Measurements from ENCODE around the gene LPAR5. TPM values are rescaled to one million over a fixed set of nuclear protein-coding genes. Genes with fewer than 3 reads are reported as not detected.

LPAR5 gene
- polyA plus RNA-seq, 1 experiment = 0.05 TPM

DNA sequence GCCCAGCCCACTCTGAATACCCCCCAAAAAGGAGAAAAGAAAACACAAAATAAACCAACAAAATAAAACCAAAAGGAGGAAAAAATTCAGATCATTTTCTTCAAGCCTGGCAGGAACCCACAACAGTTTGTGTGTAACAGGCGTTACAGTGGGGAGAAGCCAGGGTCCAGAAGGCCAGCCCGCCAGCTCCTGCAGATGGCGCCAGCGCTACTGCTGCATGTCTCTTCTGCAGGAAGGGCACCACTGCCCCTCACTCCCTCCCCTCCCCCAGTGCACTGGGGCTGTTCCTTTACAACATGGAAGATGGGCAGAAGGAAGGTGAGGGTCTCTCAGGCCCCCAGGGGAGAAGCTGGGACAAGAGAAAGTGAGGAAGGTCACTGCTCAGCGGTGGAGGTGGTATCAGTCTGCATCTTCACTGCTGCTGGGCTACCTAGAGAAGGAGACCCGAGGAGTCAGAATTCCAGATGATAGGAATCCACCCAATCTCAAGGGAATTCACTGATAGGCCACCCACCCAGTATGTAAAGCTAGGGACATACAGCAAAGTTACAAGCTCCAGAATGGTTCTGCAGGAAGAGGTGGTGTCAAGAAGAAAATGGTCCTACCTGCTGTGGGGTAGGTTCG is 65.4 kb downstream of the LPAR5 start:
- no peak for DNase-seq (ENCODE audit: low read depth)
- Histone ChIP-seq H3K36me3 (ENCODE audit: control insufficient read depth, insufficient read depth, low read length) (peaks cover 24% of the 10 kb centered on the region), H3K27me3 (ENCODE audit: control insufficient read depth, insufficient read depth, low read length) (no peaks in the 10 kb centered on the region), H3K4me3 (ENCODE audit: low read depth, low read length) (no peak overlapping the region)
- TF ChIP-seq, protein P1, sequence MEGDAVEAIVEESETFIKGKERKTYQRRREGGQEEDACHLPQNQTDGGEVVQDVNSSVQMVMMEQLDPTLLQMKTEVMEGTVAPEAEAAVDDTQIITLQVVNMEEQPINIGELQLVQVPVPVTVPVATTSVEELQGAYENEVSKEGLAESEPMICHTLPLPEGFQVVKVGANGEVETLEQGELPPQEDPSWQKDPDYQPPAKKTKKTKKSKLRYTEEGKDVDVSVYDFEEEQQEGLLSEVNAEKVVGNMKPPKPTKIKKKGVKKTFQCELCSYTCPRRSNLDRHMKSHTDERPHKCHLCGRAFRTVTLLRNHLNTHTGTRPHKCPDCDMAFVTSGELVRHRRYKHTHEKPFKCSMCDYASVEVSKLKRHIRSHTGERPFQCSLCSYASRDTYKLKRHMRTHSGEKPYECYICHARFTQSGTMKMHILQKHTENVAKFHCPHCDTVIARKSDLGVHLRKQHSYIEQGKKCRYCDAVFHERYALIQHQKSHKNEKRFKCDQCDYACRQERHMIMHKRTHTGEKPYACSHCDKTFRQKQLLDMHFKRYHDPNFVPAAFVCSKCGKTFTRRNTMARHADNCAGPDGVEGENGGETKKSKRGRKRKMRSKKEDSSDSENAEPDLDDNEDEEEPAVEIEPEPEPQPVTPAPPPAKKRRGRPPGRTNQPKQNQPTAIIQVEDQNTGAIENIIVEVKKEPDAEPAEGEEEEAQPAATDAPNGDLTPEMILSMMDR (IDR thresholded peaks at IDR 0.05; ENCODE audit: insufficient read depth, low read depth, low read length) = peak; percentile 62
- POLR2A ChIA-PET = no interaction called here
- CTCF ChIA-PET = interaction anchor here (0.6 to 3.4 kb wide), 11 partner anchors 9 to 128 kb away, joined by 3 to 15 read pairs (median 4); partner anchors contain the start of gene VAMP1

DNA sequence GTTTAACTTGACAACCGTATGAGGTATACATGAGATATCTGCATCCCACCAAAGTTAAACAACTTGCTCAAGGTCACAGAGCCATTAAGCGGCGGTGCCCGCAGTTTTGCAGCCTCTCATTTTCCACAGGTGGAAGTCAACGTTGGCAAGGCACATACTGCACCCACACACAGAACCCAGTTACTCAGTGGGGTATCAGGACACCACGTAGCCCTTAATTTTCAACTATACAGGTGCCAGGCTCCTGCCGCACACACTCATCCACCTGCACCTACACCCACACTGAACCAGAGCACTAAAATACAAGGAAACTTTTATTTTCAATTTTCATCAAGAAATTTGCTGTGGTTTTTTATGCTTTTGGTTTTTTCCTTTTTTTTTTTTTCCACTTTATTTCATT is 66.0 kb downstream of the LPAR5 start:
- H3K36me3 ChIP-seq (ENCODE audit: control insufficient read depth, insufficient read depth, low read length) = peaks cover 24% of the 10 kb centered on the region
- H3K27me3 ChIP-seq (ENCODE audit: control insufficient read depth, insufficient read depth, low read length) = no peaks in the 10 kb centered on the region
- DNase-seq (ENCODE audit: low read depth) = no peak
- TF ChIP-seq, protein P1 (IDR thresholded peaks at IDR 0.05; ENCODE audit: insufficient read depth, low read depth, low read length) = no peak
- H3K4me3 ChIP-seq (ENCODE audit: low read depth, low read length) = no peak overlapping the region
- POLR2A ChIA-PET = no interaction called here
- CTCF ChIA-PET = interaction anchor here (1.0 to 3.4 kb wide), 6 partner anchors 10 to 129 kb away, joined by 3 to 15 read pairs (median 6); no protein-coding TSS in a partner anchor

DNA sequence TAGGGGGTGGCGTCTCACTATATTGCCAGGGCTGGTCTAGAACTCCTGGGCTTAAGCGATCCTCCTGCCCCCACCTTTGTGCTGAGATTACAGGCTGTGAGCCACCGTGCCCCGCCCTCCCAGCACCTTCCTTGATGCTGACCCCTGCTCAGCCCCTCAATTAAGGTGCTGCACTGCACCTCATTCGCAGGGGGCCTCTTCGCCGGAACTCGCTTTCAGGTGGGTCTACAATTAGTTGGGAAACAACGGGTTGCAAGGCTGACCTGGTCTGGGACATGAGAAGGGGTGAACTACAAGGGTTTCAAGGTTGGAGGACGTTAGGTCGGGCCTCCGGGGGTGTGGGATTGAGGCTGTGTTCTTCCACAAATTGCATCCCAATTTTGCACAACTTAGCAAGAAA is 66.4 kb downstream of the LPAR5 start:
- TF ChIP-seq, protein P1 (IDR thresholded peaks at IDR 0.05; ENCODE audit: insufficient read depth, low read depth, low read length) = no peak
- CTCF ChIA-PET = no interaction called here
- POLR2A ChIA-PET = no interaction called here
- Histone ChIP-seq H3K36me3 (ENCODE audit: control insufficient read depth, insufficient read depth, low read length) (peaks cover 22% of the 10 kb centered on the region), H3K4me3 (ENCODE audit: low read depth, low read length) (no peak overlapping the region), H3K27me3 (ENCODE audit: control insufficient read depth, insufficient read depth, low read length) (no peaks in the 10 kb centered on the region)
- DNase-seq (ENCODE audit: low read depth) = no peak

Small RNAs within 50 kb of the gene (small RNA-seq; reads per million reads assigned to genes)
- gene SCARNA11 (ENCODE audit: insufficient read length, low read depth, low replicate concordance) = 9.9 reads per million, percentile 76 among the genes with 10 or more reads in this experiment

Other genes with a start within 250 kb of the LPAR5 start
- gene CD27, start 191.0 kb downstream of the LPAR5 start, polyA plus RNA-seq (2011; rRNA removed) = 0.15 TPM in 1 of 2 replicates, not detected in the other
- 13.6 and 25.8 TPM in 2 replicates for gene TAPBPL, start 183.9 kb downstream of the LPAR5 start, polyA plus RNA-seq (2011; rRNA removed)
- gene VAMP1, start 165.3 kb downstream of the LPAR5 start, polyA plus RNA-seq (2011; rRNA removed) = 12.5 and 23.3 TPM in 2 replicates
- 53.4 and 117 TPM in 2 replicates for gene MRPL51, start 142.7 kb downstream of the LPAR5 start, polyA plus RNA-seq (2011; rRNA removed)
- gene NCAPD2, start 141.9 kb downstream of the LPAR5 start, polyA plus RNA-seq (2011; rRNA removed) = 55.8 and 65.6 TPM in 2 replicates
- 12,114 and 18,709 TPM in 2 replicates for gene GAPDH, start 101.4 kb downstream of the LPAR5 start, polyA plus RNA-seq (2011; rRNA removed)
- gene IFFO1, start 79.9 kb downstream of the LPAR5 start, polyA plus RNA-seq (2011; rRNA removed) = 19.6 and 31.9 TPM in 2 replicates
- gene NOP2, start 67.7 kb downstream of the LPAR5 start, polyA plus RNA-seq (2011; rRNA removed) = 28.4 and 32.6 TPM in 2 replicates
- 69.8 and 87.6 TPM in 2 replicates for gene CHD4, start 28.6 kb downstream of the LPAR5 start, polyA plus RNA-seq (2011; rRNA removed)
- gene ACRBP, start 11.5 kb upstream of the LPAR5 start, polyA plus RNA-seq (2011; rRNA removed) = 0.17 and 0.40 TPM in 2 replicates
- 43.0 and 61.0 TPM in 2 replicates for gene ING4, start 27.2 kb upstream of the LPAR5 start, polyA plus RNA-seq (2011; rRNA removed)
- 38.8 and 57.0 TPM in 2 replicates for gene ZNF384, start 53.4 kb upstream of the LPAR5 start, polyA plus RNA-seq (2011; rRNA removed)
- 0.44 and 0.59 TPM in 2 replicates for gene PIANP, start 64.9 kb upstream of the LPAR5 start, polyA plus RNA-seq (2011; rRNA removed)
- gene COPS7A, start 88.1 kb upstream of the LPAR5 start, polyA plus RNA-seq (2011; rRNA removed) = 128 and 200 TPM in 2 replicates
- gene MLF2, start 117.2 kb upstream of the LPAR5 start, polyA plus RNA-seq (2011; rRNA removed) = 287 and 345 TPM in 2 replicates
- gene PTMS, start 130.4 kb upstream of the LPAR5 start, polyA plus RNA-seq (2011; rRNA removed) = 234 and 241 TPM in 2 replicates
- 0.28 and 0.50 TPM in 2 replicates for gene LAG3, start 136.6 kb upstream of the LPAR5 start, polyA plus RNA-seq (2011; rRNA removed)
- gene CD4, start 153.6 kb upstream of the LPAR5 start, polyA plus RNA-seq (2011; rRNA removed) = 0.33 and 0.42 TPM in 2 replicates
- 3.3 and 6.6 TPM in 2 replicates for gene GPR162, start 185.9 kb upstream of the LPAR5 start, polyA plus RNA-seq (2011; rRNA removed)
- 40.9 and 71.6 TPM in 2 replicates for gene P3H3, start 192.4 kb upstream of the LPAR5 start, polyA plus RNA-seq (2011; rRNA removed)
- gene GNB3, start 205.0 kb upstream of the LPAR5 start, polyA plus RNA-seq (2011; rRNA removed) = 3.3 and 5.3 TPM in 2 replicates
- gene CDCA3, start 215.3 kb upstream of the LPAR5 start, polyA plus RNA-seq (2011; rRNA removed) = 39.2 and 57.1 TPM in 2 replicates
- gene USP5, start 216.2 kb upstream of the LPAR5 start, polyA plus RNA-seq (2011; rRNA removed) = 52.9 and 90.0 TPM in 2 replicates
- 2,446 and 2,656 TPM in 2 replicates for gene TPI1, start 231.6 kb upstream of the LPAR5 start, polyA plus RNA-seq (2011; rRNA removed)
- 5.0 and 7.3 TPM in 2 replicates for gene SPSB2, start 237.3 kb upstream of the LPAR5 start, polyA plus RNA-seq (2011; rRNA removed)

Measured in BJ (cell line).